CD4-positive, alpha-beta T cell treated with Interleukin-1 beta for 1 hour (primary cell): ENCODE measurements around the gene GDF7.
A peak's percentile ranks its signal among the peaks of the same experiment; 100 is the strongest.

ENCODE experiments used
- DNase-seq, 2 donors: peaks; one replicate each; pipeline ENCODE4 v3.0.0-alpha.2; 2020 to 2022

GDF7 gene

DNA sequence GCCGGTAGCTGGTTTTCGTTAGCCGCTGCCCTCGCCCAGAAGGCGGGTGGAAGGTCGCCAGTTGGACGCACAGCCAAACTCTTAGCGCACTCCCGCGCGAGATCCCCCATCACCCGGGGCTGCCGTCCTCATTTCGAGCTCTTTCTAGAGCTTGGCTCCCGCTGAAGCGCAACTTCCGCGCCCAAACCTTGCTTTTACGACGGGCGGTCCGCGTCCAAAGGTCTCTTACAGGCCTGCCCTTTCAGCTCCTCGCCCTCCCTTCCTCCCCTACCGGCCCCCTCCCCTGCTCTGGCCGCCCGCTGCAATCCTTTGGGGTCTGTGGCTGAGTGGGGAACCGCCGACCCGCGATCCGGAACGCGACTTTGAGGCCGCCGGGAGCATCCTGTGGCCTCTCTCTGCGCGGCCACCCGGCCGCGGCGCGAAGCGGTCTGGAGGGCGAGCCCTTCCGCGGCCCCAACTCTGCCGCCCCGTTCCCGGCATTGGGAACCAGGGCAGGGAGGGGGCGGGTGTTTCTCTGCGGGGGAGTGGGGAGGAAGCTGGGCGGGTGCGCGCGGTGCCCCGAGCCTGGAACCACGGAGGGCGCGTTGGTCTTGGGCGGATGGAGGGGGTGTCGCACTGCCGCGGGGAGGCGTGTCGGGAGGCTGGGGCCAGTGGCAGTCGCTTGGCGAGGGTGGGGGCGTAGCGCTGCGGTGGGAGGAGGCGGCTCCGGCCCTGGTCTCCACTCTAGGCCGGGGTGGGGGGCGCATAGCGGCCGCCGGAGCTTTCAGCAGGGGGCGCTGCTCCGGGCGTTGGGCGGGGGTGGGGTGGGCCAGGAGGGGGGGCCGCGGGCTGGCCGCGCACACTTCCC is at the start of gene GDF7:
GDF7 (plus strand) TSS at position 841 of the 847 bp plus-strand sequence. CDS start 96 bp downstream, outside the sequence.
- peak; percentile 20 to 47 for DNase-seq

DNA sequence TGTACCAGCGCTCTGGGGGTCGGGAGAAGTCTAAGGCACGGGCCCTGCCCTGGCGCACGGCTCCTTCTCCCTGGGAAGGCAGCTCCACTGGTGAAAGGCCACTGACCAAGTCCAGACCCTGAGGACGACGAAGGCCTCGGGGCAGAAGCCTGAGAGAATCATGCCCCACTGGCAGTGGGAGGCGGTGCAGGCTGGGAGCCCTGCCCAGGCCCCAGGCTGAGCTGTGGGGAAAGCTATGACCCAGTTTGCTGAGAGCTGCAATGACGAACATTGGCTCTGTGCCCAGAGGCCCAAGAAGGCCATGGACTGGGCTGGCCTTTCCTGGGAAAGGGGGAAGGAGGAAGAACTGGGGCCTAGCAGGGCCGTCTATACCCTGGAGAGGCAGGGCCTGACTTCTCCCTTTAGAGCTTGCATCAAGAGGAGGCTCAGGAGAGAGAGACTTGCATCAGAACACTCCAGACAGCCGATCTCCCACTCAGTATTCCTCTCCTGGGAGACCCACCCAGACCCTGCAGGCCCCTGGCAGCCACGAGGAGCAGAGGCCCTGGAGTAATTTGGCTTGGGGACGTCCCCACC is 49.0 kb upstream of the GDF7 start:
- peak in 1 of 2 donors; percentile 67 for DNase-seq

DNA sequence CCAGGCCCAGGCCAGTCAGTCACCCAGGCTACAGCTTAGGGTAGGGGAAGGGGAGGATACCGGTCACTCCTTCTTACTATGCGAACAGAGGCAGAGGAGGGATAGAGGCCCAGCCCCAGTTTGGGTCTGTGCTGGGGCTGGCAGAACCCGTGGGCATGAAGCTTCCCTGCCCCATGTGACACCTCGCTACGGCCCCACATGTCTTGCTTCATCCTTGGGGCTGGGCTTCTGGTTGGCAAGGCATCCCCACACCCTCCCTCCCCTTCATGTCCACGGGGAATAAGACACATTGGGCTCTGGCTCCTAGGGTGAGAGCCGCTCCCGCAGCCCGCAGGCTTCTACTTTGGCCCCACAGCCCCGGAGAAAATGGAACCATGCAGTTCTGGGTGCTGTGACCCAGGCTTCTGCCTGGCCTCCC is 48.5 kb upstream of the GDF7 start:
- no peak for DNase-seq

DNA sequence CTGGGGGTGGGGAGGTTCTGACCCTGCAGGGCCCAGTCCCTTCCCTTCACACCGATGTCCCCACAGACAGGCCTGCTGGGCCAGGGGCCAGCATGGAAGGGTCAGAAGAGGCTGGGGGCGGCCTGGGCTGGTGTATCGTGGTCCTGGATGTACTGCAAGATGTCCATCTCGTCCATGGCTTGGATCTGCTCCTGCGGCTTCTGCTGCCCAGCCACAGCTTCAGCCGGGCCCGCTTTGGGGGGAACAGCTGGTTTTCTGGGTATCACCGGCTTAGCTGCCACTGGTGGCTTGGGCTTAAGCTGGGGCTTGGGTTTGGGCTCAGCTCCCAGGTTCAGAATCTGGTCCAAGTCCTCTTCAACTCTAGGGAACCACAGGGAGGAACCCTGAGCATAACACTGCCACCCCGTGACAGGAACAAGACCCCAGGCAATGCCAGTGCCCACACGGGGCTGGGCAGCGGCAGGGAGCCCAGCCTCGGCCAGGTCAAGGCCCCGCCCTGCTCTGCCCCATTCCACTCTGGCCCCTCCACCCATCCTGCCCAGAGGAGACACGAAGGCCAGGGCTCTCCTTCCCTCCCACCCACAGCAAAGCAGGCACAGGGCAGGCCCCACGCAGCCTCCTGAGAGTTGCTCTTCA is 47.9 kb upstream of the GDF7 start:
- DNase-seq, result no peak

DNA sequence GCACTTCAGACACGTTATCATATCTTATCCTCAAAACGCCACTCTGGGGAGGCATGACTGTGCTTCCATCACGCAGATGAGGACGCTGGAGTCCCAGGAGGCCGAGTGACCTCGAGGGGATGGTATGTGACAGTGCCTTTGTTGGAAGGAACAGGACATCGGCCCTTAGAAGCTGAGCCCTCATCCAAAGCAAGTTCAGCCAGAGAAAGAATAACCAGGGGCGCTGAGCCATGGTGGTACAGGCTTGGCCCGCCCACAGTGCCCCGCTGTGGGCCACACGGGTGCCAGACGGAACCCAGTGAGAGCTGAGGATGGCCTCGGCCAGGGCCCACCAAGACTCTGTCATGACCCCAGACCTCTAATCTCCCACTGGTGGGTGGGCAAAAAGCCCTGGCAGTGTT is 47.3 kb upstream of the GDF7 start:
- no peak for DNase-seq

DNA sequence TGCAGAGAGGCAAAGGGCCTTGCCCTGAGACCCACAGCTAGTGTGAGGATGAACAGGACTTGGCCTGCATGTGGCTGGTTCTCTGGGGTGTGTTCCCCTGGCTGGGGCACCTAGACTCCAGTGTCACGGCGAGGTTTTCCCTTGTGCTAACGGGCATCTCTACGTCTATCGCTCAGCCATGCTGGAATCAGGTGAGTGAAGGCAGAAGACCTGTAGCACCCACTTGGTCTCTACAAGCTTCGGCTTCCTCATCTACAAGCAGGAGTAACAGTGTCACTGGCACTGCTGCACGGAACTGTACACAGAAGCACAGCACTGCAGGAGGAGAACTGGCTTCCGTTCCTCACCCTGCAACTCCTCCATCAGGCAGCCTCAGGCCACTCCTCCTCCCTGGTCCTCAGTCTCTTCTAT is 46.7 kb upstream of the GDF7 start:
- no peak for DNase-seq

DNA sequence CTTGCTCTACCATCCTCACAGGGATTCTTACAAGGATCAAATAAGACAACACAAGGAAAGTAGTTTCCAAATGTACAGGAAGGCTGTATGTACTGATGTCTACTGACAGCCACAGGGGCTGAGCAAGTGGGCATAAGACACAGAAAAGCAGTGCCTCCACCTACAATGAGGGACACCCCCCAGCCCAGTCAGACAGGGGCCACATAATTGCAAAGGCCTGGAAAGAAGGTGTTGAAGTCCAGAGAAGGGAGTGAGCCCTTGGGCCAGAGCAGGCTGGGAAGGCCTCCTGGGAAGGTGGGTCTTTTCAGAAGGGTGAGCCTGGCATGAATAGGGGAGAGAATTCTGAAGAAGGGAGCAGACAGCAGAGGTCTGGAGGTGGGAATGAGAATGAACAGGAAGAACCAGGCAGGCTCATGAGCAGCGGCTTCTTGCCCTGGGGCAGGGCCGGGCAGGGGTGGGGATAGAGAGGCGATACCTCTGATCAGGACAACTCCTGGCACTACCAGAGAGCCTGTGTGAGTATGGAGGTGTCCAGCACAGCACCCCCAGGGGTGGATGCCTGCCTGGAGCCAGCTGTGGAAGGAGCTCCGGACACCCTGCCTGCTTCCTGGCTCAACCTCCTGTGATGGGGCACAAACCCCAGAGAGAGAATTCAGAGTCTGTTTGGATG is 46.1 kb upstream of the GDF7 start:
- DNase-seq, result no peak

DNA sequence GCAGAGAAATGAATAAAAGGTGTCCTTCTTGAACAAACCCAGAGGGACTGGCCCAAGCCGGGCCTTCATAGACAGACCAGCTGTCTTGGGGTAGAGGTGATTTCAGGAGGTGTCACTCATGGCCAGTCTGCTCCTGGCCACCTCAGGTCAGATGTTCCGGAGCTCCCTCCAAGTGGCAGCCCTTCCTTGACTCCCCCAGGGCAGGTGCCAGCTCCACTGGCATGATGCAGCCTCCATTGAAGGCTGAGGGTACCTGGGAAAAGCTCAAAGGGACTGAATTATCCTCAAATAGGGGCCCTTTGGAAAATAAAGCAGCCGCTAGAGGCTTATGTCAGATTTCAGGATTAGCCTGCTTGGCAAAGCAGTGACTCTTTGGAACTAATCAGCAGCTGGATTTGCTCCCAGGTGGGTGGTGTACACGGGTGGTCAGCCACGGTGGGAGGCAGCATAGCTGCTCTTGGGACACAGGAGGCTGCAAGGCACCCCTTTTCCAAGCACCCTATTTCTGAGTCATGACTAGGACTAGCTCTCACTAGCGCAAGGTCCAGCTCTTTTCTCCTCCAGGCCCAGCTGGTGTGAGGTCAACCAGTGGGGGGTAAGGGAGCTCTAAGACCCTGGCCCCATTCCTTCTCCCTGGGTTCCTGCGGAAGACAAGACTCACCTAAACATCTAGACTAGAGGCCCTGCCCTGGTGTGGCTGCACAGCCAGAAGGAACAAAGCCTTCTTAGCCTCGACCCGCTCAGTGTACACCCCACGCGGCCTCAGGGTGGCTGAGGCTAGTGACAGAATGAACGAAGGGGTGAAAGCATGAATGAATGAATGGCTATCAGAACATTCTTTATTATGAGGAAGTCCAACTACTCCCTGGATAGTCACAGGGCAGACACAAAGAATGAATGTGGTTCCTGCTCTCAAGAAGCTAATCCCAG is 45.3 kb upstream of the GDF7 start:
- DNase-seq, result no peak

DNA sequence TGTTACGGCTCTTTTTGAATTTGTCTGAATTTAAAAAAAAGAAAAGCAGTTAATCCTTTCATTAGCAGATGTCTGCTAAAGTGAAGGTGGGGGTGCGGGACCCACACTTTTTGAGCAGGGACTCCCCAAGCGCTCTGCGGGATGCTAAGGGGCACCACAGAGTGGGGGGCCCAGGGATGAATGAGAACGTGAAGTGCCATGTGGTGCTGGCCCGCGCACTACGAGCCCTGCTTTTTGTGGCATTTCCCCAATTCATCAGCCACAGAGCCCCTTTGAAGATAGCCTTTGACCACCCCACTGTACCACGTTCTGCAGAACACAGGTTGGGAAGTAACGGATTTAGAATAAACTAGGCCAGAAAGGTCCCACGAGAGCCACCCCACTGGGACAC is 44.7 kb upstream of the GDF7 start:
- no peak for DNase-seq

DNA sequence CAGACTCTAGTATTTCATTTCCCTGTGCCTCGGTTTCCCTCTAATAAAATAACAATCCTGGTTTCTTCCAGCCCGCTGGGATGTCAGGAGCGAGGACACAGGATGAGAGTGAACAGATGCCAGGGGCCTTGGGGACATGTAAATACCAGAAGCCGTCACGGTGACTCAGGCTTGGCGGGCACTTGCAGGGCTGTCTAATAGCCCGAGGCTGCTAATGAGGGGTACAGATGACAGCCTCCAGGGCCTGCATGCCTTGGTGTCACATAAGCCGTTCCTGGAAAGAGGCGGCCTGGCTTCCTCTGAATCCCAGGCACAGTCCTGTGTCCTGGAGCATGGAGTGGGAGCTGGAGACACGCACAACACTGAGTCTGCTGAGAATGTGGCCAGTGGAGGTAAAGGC is 44.2 kb upstream of the GDF7 start:
- DNase-seq, result no peak

DNA sequence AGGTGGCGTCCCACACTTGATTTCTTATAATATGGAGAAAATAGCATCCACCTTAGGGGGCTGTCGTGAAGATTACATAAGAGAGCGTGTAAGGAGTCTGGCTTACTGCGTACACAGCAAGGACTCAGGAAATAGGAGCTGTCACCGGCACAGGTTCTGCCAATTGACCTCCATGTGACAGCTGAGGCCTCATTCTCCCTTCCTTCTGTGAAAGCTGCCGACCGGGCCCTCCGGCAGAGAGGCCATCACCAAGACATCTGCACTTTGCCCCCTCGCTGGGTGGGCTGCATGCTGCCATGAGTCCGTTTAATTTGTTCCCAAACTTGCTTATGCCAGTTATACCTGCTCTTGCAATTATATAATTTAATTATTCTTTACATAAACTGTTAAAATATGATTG is 43.7 kb upstream of the GDF7 start:
- DNase-seq, result no peak

DNA sequence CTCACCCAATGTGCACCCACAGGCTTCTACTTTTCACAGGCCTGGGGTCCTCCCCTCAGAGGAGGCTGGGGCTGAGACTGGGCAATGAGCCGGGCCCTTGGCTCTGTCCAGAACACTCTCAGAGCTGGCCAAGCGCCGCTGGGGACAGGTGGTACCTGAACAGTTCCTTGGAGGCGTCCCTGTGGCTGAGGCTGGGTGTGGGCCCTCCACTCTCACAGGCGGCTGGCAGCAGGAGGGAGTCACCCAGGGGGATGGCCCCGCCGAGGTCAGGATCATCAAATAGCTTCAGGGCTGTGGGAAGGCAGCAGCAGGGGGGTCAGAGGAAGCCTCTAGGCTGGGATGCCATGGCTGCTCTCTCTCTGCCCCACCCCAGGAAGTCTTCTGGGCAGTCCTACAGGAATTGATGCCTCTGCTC is 43.2 kb upstream of the GDF7 start:
- DNase-seq, result no peak

DNA sequence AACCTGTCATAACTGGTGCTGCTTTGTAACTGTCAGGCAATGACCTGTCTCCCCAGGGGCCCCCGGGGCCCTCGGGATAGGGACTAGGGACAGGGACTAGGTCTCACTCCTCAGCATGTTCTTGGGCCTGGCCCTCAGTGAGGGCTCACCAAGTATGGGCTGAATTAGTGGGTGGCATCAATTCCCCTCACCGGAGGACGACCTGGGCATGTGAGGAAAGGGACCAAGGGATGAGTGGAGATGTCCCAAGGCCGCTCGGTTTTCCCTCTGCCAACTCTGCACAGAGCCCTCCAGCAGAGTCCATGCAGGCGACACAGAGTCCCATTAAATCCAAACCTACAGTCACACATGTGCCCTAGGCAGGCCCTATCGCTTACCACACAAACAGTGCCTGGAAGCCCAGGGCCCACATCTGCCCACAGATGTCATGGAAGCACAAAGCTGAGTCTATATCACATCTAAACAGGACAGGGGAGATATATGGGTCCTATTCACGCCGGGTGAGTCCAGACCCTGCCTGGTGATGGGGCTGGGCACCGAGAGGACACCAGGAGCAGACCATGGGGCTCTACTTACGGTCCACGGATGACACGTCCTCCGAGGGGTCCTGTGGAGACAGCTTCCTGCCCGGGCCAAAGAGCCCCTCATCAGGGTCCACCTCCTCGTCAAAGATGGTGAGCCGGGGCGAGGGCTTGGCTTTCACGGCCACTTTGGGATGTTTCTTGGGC is 42.6 kb upstream of the GDF7 start:
- DNase-seq, result no peak

DNA sequence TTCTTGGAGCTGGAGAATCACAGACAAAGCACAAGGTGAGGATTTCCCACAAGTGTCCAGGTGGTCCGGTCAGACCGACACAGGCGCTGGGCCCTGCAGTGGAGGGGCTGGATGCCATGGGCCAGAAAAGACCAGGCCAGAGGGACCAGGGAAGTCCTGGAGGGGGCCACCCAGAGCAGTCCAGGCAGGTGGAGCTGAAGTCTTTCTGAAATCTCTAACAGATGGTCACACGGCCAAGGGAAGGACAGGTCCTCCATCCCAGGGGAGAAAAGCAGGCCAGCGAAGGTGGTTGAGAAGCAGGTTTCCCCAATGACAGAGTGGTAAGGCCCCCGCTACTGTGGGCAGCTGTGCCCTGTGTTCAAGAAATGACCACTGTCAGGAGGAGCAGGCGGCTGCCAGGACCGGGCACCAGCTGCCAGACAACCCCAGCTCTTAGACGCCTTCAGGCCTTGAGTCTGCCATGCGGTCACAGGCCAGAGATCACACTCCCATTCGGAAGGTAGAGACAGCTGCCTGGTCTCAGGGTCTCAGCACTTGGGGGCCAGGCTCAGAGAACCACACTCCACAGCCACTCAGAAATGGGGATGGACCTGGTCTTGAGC is 42.0 kb upstream of the GDF7 start:
- no peak for DNase-seq

DNA sequence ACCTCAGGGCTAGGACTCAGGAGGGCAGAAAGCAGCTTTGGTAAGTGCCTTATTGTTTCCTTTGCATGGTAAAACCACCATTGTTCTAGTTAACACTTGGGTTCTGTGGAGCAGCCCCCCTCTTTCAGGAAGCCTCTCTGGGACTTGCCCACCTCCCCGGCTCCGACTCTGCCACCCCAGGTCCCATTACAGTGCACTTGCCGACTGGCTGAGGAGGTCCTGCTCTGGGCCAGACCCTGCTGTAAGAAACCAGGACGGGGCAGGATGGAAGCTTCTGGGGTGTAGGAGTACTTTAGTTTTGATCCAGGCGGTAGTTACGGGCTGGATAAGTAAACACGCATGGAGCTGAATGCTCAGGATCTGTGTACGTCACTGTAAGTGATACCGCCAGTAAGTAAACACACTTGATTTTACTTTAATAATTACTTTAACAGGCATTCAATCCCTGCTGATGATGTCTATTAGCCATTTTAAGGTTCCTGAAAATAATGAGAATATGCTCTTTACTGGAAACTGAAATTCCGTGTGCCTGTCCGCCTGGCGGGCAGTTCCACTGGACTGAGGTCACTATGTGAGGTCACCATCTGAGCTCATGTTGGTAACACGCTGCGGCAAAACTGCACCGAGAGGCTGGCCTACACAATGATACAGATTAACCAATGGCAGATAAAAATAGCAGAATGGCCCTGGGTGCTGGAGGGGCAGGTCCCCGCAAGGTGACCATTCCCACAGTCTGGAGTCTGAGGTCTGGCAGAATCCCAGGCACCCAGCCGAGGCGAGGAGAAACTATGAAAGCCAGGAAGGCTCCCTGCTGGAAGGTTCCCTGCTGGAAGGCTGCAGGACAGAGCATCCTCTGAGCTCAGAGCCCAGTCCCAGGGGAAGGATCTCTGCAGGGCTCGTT is 41.2 kb upstream of the GDF7 start:
- no peak for DNase-seq

DNA sequence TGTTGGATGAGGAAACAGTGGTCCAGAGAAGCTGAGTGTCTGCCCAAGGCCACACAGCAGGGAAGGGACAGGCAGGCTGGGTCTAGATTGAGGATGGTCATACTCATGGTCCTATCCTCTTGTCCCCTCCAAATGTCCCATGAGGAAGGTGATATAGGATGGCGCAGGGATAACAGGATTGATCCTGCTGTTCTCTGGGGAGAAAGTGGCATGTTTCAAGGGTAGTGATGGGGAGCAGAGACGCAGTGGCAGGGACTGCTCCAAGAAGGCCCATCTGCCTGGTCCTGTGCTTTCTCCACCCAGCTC is 40.6 kb upstream of the GDF7 start:
- DNase-seq, result no peak

DNA sequence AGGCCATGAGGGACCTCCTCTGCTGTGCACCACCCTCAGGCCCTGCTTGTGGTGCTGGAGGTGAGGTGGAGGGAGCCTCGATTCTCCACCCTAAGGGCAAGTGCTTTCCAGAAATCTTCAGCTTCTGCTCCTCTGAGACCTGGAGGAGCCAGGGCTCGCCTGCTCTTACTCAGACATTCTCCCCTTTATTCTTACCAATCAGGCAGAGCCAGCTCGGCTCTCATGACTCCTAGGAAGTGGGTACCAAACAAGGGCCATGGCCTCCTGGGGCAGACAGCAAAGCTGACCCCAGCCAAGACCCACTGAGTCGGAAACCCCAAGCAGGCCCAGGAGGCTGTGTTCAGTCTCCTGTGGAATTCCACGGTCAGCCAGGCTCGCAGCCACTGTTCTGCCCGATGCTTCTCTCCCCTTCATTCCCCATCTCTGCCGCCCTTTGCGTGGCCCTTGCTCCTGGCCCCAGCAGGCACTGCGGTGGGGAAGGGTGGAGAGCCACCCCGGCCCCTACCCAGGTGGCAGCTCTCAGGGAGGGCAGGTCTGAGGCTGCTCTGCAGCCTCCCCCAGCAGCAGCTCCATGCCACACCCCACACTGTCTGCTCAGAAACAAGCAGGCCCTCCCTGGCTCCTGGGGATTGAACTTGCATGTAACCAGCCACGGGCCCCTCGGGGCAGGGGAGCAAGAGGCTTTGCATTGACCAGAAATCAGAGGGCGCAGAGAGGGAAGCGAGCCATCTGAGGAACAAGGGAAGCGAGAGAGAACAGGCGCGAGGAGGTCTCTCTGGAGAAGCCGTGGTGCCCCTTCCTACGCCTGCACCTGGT is 40.0 kb upstream of the GDF7 start:
- DNase-seq, result no peak

DNA sequence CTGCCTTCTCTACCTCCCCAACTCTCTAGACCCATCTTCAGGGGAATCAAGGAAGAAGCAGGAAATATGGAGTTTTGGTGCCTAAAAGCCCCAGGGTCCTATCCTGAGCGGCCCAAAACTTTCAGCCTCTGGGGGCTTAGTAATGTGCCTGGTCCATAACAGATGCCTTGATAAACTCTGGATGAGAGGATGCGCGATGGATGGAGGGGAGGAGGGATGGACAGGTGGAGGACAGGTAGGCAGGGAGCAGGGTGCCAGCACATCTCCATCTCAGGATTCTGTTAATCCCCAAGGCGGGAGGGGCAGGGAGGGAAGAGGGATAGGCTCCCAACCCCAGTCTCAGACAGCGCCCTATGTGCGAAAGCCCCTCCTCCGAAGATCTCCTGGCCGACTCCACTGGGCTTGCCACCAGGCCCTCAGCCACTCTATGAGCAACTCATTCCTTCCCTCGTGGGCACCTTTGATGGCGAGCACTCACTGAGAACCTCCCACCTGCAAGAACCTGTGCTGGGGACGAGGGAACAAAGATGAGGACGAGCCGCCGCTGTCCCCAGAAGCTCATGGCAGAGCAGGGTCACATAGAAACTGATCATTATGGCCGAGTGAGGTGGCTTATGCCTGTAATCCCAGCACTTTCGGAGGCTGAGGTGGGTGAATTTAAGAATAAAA is 39.1 kb upstream of the GDF7 start:
- no peak for DNase-seq

DNA sequence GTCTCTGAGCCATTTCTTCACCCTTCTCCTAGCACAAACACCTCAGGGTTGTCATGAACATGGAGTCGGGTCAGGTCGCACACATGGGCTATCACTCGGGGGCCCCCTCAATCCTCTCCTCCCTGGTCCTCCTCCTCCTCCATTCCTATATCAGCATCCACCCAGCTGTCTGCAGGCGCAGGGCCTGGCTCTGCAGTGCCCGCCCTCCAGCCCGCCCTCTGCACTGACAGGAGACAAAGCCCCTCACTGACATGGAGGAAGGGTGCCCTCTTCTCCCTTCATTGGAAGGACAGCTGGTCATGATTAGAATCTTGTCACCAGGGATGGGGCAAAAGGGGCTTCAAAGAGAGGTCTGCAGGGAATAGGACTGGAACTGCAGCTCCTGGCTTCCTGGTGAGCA is 37.8 kb upstream of the GDF7 start:
- DNase-seq, result no peak
